Fibroblast of the aortic adventitia (primary cell): ENCODE measurements around the gene OPA1. TPM values are rescaled to one million over a fixed set of nuclear protein-coding genes. Genes with fewer than 3 reads are reported as not detected.
"Not testable (repeated sequence)": the region's sequence is repeated elsewhere in the genome, so short reads cannot be mapped to it uniquely, and the experiment has no call there.

Experiments used
- DNase-seq: peaks from one replicate; pipeline ENCODE4 v3.0.0-alpha.2; 2010; ENCODE audit warnings: low read depth
- H3K4me3 ChIP-seq: 2 replicates; pipeline ENCODE4 v1.5.1; 2011; ENCODE audit warnings: low read depth, mild to moderate bottlenecking, control low read depth, low read length, moderate library complexity
- total RNA-seq: library from RNA; depleted of rRNA; stranded (reverse); fragments of >200 nt; gene quantifications from 2 replicates; pipeline ENCODE4 v1.2.3, GENCODE V29; 2012; ENCODE audit warnings: low replicate concordance
- TF ChIP-seq, protein P1 (sequence below): IDR thresholded peaks from 2 replicates; pipeline ENCODE4 v1.5.1; 2011; ENCODE audit warnings: mild to moderate bottlenecking, low read length, control low read depth, inconsistent platforms; ENCODE audit not compliant: insufficient read depth

The OPA1 gene
- total RNA-seq, 1 donor = 53.0 TPM

GRCh38 chr3:193595939-193596487, 3.0 kb downstream of the OPA1 start:
- TF ChIP-seq, protein P1, sequence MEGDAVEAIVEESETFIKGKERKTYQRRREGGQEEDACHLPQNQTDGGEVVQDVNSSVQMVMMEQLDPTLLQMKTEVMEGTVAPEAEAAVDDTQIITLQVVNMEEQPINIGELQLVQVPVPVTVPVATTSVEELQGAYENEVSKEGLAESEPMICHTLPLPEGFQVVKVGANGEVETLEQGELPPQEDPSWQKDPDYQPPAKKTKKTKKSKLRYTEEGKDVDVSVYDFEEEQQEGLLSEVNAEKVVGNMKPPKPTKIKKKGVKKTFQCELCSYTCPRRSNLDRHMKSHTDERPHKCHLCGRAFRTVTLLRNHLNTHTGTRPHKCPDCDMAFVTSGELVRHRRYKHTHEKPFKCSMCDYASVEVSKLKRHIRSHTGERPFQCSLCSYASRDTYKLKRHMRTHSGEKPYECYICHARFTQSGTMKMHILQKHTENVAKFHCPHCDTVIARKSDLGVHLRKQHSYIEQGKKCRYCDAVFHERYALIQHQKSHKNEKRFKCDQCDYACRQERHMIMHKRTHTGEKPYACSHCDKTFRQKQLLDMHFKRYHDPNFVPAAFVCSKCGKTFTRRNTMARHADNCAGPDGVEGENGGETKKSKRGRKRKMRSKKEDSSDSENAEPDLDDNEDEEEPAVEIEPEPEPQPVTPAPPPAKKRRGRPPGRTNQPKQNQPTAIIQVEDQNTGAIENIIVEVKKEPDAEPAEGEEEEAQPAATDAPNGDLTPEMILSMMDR = no peak
- DNase-seq = no peak

GRCh38 chr3:193598202-193598601, 5.2 kb downstream of the OPA1 start:
- no peak overlapping the region for H3K4me3 ChIP-seq
- DNase-seq = no peak
- TF ChIP-seq, protein P1 = no peak

More at GRCh38 chr3:193595939-193596487, 3.0 kb downstream of the OPA1 start:
- no peak overlapping the region for H3K4me3 ChIP-seq

GRCh38 chr3:193599393-193599792, 6.4 kb downstream of the OPA1 start:
- TF ChIP-seq, protein P1 = no peak
- DNase-seq = no peak
- H3K4me3 ChIP-seq = no peak overlapping the region

DNA sequence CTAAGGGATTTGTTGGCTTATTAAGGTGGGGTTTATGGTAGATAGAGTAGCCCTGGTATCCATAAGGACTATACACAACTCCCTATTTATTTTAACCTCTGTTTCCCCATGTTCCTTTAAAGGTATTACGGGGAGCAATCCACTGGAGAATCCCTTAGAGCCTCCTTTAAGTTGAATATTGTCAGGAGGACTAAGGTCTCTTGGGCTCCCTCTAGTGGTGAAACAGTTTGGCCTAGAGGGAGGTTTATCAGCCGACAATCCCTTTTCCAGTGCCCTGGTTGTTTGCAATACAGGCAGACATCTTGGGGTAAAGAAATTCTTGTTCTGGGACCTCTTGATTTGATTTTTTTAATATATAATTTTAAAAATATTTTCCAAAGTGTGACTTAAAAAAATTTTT, 12.9 kb downstream of the OPA1 start:
- H3K4me3 ChIP-seq = no peak overlapping the region
- TF ChIP-seq, protein P1 = peak; percentile 82
- peak; percentile 76 for DNase-seq

- not testable (repeated sequence) for DNase-seq, H3K4me3 ChIP-seq
Measured at GRCh38 chr3:193606892-193607291, 13.9 kb downstream of the OPA1 start.

DNA sequence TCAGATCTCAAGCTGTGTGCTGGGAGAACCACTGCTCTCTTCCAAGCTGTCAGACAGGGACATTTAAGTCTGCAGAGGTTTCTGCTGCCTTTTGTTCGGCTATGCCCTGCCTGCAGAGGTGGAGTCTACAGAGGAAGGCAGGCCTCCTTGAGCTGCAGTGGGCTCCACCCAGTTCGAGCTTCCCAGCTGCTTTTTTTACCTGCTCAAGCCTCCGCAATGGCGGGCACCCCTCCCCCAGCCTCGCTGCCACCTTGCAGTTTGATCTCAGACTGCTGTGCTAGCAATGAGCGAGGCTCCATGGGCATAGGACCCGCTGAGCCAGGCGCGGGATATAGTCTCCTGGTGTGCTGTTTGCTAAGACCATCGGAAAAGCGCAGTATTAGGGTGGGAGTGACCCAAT, 17.5 kb downstream of the OPA1 start:
- H3K4me3 ChIP-seq, DNase-seq: not testable (repeated sequence)

- H3K4me3 ChIP-seq = no peak overlapping the region
- no peak for DNase-seq
- TF ChIP-seq, protein P1 = no peak
Measured at GRCh38 chr3:193614430-193614829, 21.4 kb downstream of the OPA1 start.

GRCh38 chr3:193617628-193618027, 24.6 kb downstream of the OPA1 start:
- no peak overlapping the region for H3K4me3 ChIP-seq
- TF ChIP-seq, protein P1 = no peak
- DNase-seq = no peak
